HK-2 (cell line): ENCODE results near the gene ZNF26.
"Not testable (repeated sequence)": the region's sequence is repeated elsewhere in the genome, so short reads cannot be mapped to it uniquely, and the experiment has no call there.

Experiments used
- DNase-seq: peaks from one replicate; pipeline ENCODE4 v3.0.0-alpha.2; 2018; ENCODE audit not compliant: unreplicated experiment

The ZNF26 gene

DNA sequence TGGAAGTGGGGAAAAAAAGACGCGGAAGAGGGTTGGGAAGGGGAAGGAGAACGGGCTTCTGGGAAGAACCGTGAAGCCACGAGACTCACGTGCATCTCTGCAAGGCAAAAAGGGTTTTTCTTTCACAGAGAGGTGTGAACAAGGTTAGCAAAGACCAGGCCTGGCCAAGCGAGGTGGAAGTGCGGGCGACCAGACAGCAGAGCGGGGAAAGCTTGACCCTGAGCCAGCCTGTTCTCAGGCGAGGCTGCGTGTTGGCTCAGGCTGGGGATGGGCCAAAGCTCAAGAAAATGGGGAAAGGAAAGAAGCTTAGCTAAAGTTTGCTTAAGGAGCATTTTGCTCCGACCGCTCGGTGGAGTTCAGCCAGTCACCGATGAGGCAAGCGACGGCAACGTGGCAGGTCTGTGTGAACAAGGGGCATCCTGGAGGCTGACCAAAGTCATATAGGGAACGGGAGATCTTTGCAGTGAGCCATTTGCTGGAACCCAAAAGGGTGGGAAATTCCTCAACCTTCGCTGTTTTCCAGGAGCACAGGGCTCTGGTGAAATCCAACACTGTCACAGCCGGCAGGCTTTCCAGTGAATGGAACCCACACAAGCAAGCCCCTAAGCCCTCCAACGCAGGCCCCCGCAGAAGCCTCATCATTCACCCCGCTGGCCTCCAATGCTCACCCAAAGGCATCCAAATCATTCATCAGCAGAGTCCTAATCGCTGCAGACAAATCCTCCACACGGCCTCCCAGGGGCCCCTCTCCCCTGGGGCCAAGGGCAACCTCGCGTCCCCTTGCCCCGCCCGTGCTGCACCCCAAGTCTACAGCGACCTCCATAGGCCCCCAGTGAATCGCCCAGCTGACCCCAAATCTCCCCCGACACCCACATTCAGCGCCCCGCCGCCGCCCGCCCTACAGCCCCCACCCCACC, 30.8 kb upstream of the ZNF26 start:
- DNase-seq, result peak; percentile 64

DNA sequence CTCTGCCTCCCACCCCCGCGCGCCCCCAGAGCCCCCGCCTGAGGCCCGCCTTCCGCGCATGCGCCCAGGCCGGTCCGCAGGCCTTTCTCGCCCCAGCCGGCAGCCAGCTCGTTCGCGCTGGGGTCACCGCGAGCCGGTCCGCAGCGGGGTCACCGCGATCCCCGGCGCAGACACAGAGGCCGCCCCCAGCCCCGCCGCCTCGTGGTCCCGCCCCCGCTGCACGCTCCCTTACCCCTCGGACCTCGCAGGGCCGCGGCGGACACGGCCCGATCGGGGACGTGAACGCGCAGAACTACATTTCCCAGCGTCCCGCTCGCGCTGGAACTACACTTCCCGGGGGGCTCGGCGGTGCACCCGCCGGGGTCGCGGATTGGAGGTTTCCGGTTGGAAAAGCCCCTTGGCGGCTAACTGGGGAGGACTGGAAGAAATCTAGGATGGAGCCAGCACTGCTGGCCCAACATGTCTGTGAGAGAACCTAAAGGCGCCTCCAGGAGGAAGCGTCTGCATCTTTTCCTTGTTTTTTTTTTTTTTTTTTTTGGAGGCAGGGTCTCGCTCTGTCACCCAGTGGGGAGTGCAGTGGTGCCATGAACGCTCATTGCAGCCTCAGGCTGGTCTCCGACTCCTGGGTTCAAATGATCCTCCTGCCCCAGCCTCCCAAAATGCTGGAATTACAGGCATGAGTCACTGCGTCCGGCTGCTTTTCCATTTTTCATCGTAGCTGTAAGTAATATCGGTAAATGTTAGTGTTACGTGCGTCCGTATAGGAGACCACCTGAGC, 30.0 kb upstream of the ZNF26 start, which contains the start of gene ZNF605:
Gene ZNF605, minus strand, starts transcription at position 296 of the 778 bp plus-strand sequence. CDS start 10,671 bp downstream, outside the sequence.
- DNase-seq, result peak; percentile 88

DNA sequence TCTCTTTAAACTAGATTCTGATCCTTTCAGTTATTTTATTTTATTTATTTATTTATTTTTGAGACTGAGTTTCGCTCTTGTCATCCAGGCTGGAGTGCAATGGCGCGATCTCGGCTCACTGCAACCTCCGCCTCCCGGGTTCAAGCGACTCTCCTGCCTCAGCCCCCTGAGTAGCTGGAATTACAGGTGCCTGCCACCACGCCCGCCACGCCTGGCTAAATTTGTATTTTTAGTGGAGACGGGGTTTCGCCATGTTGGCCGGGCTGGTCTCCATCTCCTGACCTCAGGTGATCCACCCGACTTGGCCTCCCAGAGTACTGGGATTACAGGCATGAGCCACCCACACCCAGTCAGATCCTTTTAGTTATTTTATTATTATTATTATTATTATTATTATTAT, 24.4 kb upstream of the ZNF26 start:
- not testable (repeated sequence) for DNase-seq

DNA sequence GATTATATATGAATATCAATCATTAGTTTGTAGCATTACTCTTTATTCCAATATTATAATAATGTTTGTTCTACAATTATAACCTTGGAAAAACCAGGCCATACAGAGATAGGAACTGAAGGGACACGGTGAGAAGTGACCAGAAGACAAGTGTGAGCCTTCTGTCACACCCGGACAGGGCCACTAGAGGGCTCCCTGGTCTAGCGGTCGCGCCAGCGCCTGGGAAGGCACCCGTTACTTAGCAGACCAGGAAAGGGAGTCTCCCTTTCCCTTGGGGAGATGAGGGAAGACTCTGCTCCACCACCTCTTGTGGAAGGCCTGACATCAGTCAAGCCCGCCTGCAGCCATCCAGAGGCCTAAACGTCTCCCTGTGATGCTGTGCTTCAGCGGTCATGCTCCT, 22.2 kb upstream of the ZNF26 start:
- peak; percentile 7 for DNase-seq

DNA sequence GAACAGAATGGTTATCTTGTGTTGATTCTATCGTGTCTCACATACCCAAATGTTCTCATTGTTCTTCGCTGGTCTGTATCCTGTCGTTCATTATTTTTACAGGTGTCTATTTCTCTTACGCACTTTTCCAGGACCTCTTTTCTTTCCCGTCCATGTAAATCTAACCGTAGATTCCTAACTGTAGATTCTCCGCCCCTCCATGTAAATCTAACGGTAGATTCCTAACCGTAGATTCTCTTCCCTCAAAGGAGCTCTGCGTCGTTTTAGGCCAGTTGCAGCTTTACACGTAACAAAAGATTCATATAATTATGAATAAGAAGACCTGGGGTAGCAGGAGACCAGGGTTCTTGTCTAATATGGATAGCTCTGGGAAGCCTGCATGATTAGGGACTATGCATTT, 20.4 kb upstream of the ZNF26 start:
- DNase-seq, result no peak

DNA sequence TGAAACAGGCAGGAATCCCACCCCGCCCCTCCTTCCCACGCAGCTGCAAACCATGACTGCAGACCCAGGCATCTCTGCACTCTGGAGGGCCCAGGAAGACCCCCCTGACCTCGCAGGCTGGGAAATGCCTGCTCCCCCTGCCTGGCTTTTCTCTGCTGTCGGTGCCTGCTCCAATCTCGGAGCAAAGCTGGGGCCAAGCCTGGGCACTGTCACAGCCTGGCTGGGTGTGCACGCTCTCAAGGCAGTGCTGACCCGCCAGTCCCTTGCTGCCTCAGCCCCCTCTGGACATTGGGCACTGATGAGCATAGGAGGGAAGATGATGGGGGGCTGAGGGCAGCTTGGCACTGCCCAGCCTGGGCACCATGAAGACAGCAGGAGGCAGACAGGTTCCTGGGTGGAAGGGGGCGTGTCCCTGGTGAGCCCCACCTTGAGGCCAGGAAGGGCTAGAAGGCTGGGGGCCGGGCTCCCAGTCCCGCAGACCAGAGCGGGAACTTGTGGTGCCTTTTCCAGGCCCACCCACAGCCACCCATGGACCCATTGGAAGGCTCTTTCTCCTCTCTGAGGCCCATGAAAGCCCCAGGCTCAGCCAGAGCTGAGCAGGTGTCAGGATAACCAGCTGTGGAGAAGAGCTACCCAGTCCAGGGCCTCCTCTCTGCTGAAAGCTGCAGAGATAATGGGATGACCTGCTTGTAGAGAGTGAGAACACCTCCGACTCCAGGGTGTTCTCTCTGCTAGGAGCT, 19.3 kb upstream of the ZNF26 start:
- no peak for DNase-seq

DNA sequence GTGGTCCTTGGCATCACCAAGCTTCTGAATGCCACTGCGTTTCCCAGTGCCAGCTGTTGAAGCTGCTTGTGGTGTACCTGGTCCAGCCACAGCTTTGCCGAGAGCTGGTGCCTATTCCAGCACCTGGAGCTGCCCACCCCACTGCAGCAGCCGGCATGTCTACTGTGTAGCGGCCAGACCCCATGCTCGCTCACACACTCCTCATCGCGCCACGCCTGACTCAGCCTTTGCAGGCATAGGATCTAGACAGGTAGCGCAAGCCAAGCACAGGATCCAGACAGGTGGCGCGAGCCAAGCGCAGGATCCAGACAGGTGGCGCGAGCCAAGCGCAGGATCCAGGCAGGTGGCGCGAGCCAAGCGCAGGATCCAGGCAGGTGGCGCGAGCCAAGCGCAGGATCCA, 18.4 kb upstream of the ZNF26 start:
- no peak for DNase-seq

DNA sequence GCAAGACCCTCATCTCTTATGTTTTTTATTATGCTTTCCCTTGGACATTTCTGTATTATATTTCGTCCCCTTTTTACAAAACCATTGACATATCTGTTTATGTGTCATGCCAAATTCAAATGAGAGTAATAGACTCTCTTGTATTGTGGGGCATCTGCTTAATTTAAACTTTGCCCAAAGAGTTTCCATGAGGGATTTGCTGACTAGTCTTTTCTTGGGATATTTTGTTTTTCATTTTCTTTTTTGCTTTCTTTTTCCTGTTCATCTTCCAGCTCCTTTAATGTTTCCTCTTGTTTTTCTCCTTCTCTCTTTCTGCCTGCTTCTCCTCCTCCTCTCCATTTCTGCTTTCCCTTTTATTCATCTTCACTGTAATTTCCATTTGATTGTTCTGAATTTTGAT, 13.8 kb upstream of the ZNF26 start:
- DNase-seq, result no peak

DNA sequence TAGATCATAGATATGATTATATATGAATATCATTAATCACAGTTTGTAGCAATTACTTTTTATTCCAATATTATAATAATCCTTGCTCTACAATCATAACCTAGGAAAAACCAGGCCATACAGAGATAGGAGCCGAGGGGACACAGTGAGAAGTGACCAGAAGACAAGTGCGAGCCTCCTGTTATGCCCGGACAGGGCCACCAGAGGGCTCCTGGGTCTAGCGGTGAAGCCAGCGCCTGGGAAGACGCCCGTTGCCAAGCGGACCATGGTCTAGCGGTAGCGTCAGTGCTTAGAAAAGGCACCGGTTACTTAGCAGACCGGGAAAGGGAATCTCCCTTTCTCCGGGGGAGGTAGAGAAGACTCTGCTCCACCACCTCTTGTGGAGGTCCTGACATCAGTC, 9.3 kb upstream of the ZNF26 start:
- peak; percentile 12 for DNase-seq

DNA sequence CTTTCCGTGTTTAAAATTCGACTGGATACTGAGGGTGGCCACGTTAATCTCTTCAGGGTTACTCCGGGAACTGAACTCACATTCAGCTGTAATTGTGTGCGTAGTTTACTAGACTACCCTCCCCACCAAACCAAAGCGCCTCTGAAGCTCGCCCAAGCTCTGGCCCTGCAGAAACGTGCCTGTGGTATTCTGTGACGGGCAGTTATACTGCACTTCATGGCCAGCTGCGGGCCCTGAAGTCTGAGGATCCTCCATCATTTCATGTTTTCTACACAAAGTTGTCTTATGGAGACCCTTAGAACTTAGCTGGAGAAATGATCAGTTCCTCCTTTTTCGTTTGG, 688 bp downstream of the ZNF26 start:
- DNase-seq, result no peak

DNA sequence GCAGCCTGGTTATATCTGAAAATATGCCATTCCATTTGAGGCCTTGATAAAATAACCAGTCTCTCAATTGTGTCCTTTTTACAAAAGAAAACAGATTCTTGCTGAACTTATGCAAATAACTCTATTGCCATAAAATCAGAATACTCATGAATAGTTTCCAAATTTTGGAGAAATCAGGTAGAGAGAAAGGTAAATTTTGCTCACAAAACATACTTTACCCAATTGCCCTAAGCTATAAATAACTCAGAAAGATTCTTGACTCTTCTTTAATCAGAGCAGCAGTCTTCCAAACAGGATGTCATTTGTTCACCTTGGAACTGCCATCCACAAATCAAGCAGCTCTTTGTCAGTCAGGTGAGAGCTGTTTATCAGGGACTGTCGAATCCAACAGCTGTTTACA, 12.6 kb downstream of the ZNF26 start:
- DNase-seq, result no peak

DNA sequence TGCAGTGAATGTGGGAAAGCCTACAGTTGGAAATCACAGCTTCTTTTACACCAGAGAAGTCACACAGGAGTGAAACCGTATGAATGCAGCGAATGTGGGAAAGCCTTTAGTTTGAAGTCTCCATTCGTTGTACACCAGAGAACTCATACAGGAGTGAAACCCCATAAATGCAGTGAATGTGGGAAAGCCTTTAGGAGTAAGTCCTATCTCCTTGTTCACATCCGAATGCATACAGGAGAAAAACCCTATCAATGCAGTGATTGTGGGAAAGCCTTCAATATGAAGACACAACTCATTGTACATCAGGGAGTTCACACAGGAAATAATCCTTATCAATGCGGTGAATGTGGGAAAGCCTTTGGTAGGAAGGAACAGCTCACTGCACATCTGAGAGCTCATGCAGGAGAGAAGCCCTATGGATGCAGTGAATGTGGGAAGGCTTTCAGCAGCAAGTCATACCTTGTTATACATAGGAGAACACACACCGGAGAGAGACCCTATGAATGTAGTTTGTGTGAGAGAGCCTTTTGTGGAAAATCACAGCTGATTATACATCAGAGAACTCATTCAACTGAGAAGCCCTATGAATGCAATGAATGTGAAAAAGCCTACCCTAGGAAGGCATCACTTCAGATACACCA, 24.6 kb downstream of the ZNF26 start:
- DNase-seq, result no peak

DNA sequence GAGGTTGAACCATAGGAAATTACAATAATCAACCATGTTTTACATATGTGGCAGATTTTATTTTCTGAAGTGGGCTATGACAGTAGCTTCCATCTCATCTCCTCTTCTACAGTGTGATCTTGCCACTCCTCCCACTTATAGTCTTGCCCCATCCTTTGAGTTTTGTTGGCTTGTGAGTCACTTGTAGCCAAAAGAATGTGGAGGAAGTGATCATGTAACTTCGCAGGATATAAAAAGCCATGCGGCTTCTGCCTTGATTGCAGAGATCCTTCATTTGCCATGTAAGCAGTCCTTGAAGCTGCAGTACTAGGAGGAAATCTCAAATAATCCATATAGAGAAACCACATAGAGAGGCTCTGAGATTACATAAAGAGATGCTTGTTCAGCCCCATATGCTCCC, 37.4 kb downstream of the ZNF26 start:
- no peak for DNase-seq

DNA sequence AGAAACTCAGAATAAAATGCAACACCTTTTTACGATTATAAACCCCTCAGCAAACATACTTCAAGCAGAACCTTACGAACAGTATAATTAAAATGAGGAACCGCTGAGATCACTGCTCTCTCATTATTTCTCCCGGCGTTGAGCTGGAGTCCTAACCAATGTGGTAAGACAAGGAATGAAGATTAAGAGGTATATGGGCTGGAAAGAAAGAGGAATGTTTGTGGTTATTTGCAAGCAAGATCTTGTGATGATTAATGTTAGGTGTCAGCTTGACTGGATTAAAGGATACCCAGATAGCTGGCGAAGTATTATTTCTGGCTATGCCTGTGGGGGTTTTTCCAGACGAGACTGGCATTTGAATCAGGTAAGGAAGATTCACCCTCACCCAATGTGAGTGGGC, 40.8 kb downstream of the ZNF26 start:
- DNase-seq, result peak; percentile 31

DNA sequence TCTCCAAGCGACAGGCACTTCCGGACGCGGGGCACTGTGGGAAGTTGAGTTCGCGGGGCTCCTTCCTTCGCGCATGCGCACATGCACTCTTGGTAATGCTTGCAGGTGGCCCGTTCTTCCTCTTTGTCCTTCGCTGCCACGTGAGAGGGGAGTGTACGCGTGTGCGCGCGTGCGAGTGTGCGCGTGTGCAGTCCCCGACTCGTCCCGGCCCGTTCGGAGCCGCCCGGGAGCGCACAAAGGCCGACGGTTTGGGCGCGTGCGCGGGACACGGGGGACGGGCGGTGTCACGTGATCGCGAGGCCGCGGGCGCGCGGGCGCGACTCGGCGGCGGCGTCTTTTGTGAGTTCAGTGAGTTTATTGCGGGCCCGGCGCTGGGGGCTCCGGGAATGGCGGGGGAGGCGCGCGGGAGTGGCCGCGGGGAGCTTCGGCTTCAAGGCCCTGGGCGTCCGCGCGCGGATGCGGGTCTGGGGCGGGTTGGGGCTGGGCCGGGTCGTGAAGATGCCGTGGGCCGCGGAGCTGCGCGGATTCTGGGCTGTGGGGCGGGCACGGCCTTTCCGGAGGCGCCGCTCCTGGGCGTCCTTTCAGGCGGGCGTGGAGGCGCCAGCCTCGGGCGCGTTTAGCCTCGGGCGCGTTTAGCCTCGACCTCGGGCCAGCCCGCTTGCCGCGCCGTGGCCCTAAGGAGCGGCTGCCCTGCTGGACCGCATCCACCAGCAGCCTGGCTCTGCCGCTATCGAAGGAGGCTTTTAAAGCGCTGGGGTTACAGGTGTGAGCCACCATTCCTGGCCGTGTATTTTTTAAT, 51.2 kb downstream of the ZNF26 start, which contains the start of gene ZNF84:
Gene ZNF84, plus strand, starts transcription at position 303 of the 799 bp plus-strand sequence. CDS start 3,959 bp downstream, outside the sequence.
- DNase-seq, result peak; percentile 96

DNA sequence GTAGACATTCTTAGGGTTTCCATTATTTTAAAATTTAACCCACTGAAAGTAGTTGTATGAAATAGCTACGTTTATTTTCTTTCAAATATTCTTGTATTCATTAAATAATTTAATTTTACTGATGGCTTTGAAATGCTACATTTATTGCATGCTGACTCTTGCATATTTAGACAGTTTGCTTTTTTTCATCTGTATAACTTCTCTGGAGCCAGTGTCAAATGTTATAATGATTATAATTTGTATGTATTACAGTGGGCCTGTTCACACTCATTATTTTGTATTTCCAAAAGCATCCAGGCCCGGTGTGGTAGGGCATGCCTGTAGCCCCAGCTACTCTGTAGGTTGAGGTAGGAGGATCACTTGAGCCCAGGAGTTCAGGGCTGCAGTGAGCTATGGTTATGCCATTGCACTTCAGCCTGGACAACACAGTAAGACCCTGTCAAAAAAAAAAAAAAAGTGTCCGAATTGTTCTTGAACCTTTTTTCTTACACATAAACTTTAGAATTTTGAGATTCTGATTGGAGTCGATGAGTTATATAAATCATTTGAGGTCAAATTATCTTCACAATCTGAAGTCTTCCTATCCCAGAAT, 52.0 kb downstream of the ZNF26 start:
- DNase-seq, result no peak

DNA sequence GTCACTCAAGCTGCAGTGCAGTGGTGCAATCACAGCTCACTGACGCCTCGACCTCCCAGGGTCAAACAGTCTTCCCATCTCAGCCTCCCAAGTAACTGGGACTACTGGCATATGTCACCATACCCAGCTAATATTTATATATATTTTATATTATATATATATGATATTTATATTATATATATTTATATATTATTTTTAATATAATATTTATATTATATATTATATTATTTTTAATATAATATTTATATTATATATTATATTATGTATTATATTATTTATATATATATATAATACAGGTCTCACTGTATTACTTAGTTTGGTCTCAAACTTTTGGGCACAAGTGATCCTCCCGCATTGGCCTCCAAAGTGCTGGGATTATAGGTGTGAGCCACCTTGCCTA, 60.5 kb downstream of the ZNF26 start:
- no peak for DNase-seq

DNA sequence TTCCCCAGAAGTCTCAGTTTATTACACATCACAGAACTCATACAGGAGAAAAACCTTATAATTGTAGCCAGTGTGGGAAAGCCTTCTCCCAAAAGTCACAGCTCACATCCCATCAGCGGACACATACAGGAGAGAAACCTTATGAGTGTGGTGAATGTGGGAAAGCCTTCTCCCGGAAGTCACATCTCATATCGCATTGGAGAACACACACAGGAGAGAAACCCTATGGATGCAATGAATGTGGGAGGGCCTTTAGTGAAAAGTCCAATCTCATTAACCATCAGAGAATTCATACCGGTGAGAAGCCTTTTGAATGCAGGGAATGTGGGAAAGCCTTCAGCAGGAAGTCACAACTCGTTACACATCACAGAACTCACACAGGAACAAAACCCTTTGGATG, 71.3 kb downstream of the ZNF26 start:
- no peak for DNase-seq

DNA sequence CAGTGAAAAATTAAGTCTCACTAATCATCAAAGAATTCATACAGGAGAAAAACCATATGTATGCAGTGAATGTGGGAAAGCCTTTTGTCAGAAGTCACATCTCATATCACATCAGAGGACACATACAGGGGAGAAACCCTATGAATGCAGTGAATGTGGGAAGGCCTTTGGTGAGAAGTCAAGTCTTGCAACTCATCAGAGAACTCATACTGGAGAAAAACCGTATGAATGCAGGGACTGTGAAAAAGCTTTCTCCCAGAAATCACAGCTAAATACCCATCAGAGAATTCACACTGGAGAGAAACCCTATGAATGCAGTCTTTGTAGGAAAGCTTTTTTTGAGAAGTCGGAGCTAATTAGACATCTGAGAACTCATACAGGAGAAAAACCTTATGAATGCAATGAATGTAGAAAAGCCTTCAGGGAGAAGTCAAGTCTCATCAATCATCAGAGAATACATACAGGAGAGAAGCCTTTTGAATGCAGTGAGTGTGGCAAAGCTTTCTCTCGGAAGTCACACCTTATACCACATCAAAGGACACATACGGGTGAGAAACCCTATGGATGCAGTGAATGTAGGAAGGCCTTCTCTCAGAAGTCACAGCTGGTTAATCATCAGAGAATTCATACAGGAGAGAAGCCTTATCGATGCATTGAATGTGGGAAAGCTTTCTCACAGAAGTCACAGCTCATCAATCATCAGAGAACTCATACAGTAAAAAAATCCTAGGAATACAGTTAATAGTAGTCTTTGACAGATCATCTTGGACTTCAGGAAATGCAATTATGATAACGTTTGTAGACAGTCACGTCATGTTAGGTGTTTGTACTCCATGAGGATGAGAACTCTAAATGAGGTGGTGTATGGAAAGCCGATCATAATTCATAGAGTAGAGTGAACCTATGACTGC, 72.3 kb downstream of the ZNF26 start:
- no peak for DNase-seq
